Trophoblast cell (in vitro differentiated cells and primary cell): ENCODE results near the gene HNRNPU.

Experiments used
- DNase-seq, 2 donors: peaks; one replicate each; pipeline ENCODE4 v3.0.0-alpha.2; 2016
- H2AFZ ChIP-seq: 2 replicates; pipeline ENCODE4 v1.6.1; 2013; ENCODE audit warnings: low read length, moderate library complexity, mild to moderate bottlenecking; ENCODE audit not compliant: insufficient read depth, poor library complexity
- H2AK5ac ChIP-seq: 2 replicates; pipeline ENCODE4 v1.6.1; 2013; ENCODE audit warnings: mild to moderate bottlenecking, low read length
- H2BK120ac ChIP-seq: 2 replicates; pipeline ENCODE4 v1.6.1; 2013; ENCODE audit warnings: low read length, mild to moderate bottlenecking, moderate library complexity; ENCODE audit not compliant: insufficient read depth, poor library complexity
- H2BK12ac ChIP-seq: 2 replicates; pipeline ENCODE4 v1.6.1; 2013; ENCODE audit warnings: mild to moderate bottlenecking, low read length, moderate library complexity
- H2BK5ac ChIP-seq: 2 replicates; pipeline ENCODE4 v1.6.1; 2013; ENCODE audit warnings: low read length, low read depth, moderate library complexity, mild to moderate bottlenecking; ENCODE audit not compliant: poor library complexity
- H3K14ac ChIP-seq: 2 replicates; pipeline ENCODE4 v1.6.1; 2013; ENCODE audit warnings: mild to moderate bottlenecking, low read length
- H3K18ac ChIP-seq: 2 replicates; pipeline ENCODE4 v1.6.1; 2013; ENCODE audit warnings: mild to moderate bottlenecking, low read length
- H3K23ac ChIP-seq: 2 replicates; pipeline ENCODE4 v1.6.1; 2013; ENCODE audit warnings: low read length
- H3K27ac ChIP-seq: 2 replicates; pipeline ENCODE4 v1.5.1; 2013; ENCODE audit warnings: low read depth, mild to moderate bottlenecking, inconsistent platforms, low read length, moderate library complexity
- H3K27me3 ChIP-seq: 2 replicates; pipeline ENCODE4 v1.6.1; 2013; ENCODE audit warnings: inconsistent platforms, mild to moderate bottlenecking, low read length, moderate library complexity; ENCODE audit not compliant: insufficient read depth
- H3K36me3 ChIP-seq, 2 experiments: 1 replicate in 1 of 2; 2 replicates in 1 of 2; pipeline ENCODE4 v1.6.1; 2013; ENCODE audit warnings: low read length in 2 of 2, mild to moderate bottlenecking in 2 of 2, moderate library complexity in 1 of 2; ENCODE audit not compliant: insufficient read depth in 2 of 2, control insufficient read depth in 1 of 2
- H3K4ac ChIP-seq: 2 replicates; pipeline ENCODE4 v1.6.1; 2013; ENCODE audit warnings: low read depth, mild to moderate bottlenecking, low read length, moderate library complexity
- H3K4me1 ChIP-seq, 2 experiments: 1 replicate in 1 of 2; 2 replicates in 1 of 2; pipeline ENCODE4 v1.6.1; 2013; ENCODE audit warnings: low read length in 2 of 2, mild to moderate bottlenecking in 2 of 2, moderate library complexity in 1 of 2; ENCODE audit not compliant: insufficient read depth in 2 of 2, control insufficient read depth in 1 of 2
- H3K4me2 ChIP-seq: 2 replicates; pipeline ENCODE4 v1.6.1; 2013; ENCODE audit warnings: inconsistent platforms, mild to moderate bottlenecking, low read length, moderate library complexity
- H3K4me3 ChIP-seq: 2 replicates; pipeline ENCODE4 v1.5.1; 2013; ENCODE audit warnings: mild to moderate bottlenecking, low read depth, low read length, inconsistent platforms
- H3K79me1 ChIP-seq: one replicate; pipeline ENCODE4 v1.6.1; 2013; ENCODE audit warnings: low read length
- H3K79me2 ChIP-seq: 2 replicates; pipeline ENCODE4 v1.6.1; 2013; ENCODE audit warnings: low read length, mild to moderate bottlenecking; ENCODE audit not compliant: control insufficient read depth, insufficient read depth, poor library complexity
- H3K9ac ChIP-seq: 2 replicates; pipeline ENCODE4 v1.6.1; 2013; ENCODE audit warnings: mild to moderate bottlenecking, low read length
- H3K9me3 ChIP-seq: 2 replicates; pipeline ENCODE4 v1.6.1; 2013; ENCODE audit warnings: low read depth, mild to moderate bottlenecking, control low read depth, inconsistent platforms, low read length; ENCODE audit not compliant: insufficient read depth
- H4K12ac ChIP-seq: 2 replicates; pipeline ENCODE4 v1.6.1; 2013; ENCODE audit warnings: low read depth, mild to moderate bottlenecking, low read length, moderate library complexity
- H4K8ac ChIP-seq: 2 replicates; pipeline ENCODE4 v1.6.1; 2013; ENCODE audit warnings: low read depth, mild to moderate bottlenecking, low read length, moderate library complexity
- H4K91ac ChIP-seq: one replicate; pipeline ENCODE4 v1.6.1; 2013; ENCODE audit warnings: low read depth, mild to moderate bottlenecking, low read length, moderate library complexity
- WGBS: extraction: QIAGEN DNeasy Blood & Tissue Kit; methylation state at CpG from one replicate; pipeline ENCODE4 v1.1.7; 2013; ENCODE audit warnings: missing lambda C conversion rate; ENCODE audit not compliant: insufficient read length, insufficient coverage; ENCODE audit errors: extremely low coverage; 5-methylcytosine and 5-hydroxymethylcytosine counted together

Gene HNRNPU

GRCh38 chr1:244862354-244862698 lies 2.0 kb downstream of the HNRNPU start:
- Histone ChIP-seq H2BK12ac (no peak overlapping the region), H3K4me1 (peaks cover 0 to 4% of the 10 kb centered on the region in 2 experiments), H2BK5ac (peak overlapping the region; percentile 35), H3K27me3 (peaks cover 2% of the 10 kb centered on the region), H2AK5ac (no peak overlapping the region), H3K23ac (no peak overlapping the region), H3K14ac (no peak overlapping the region), H3K9me3 (peaks cover 2% of the 10 kb centered on the region), H3K4ac (peak overlapping the region; percentile 99), H3K27ac (peak overlapping the region; percentile 48), H3K4me3 (peak overlapping the region; percentile 100), H2AFZ (no peak overlapping the region), H4K8ac (no peak overlapping the region), H4K91ac (no peak overlapping the region), H3K36me3 (peaks cover 8 to 18% of the 10 kb centered on the region in 2 experiments), H3K18ac (no peak overlapping the region), H3K79me2 (peaks cover 26% of the 10 kb centered on the region), H3K79me1 (peaks cover 20% of the 10 kb centered on the region), H2BK120ac (no peak overlapping the region), H4K12ac (no peak overlapping the region), H3K4me2 (peak overlapping the region; percentile 56), H3K9ac (peak overlapping the region; percentile 67)
- WGBS: no CpG with 5 or more reads among the region's 7 CpGs
- peak in 1 of 2 donors; percentile 40 for DNase-seq

GRCh38 chr1:244861683-244862082 lies 2.7 kb downstream of the HNRNPU start:
- Histone ChIP-seq H3K23ac (no peak overlapping the region), H3K36me3 (peaks cover 11 to 23% of the 10 kb centered on the region in 2 experiments), H3K27me3 (peaks cover 2% of the 10 kb centered on the region), H3K4me1 (peaks cover 0 to 4% of the 10 kb centered on the region in 2 experiments), H3K14ac (no peak overlapping the region), H3K9ac (no peak overlapping the region), H2AFZ (no peak overlapping the region), H3K4ac (peak overlapping the region; percentile 99), H4K12ac (no peak overlapping the region), H2BK120ac (no peak overlapping the region), H3K9me3 (peaks cover 2% of the 10 kb centered on the region), H3K79me1 (peaks cover 18% of the 10 kb centered on the region), H2AK5ac (no peak overlapping the region), H4K91ac (no peak overlapping the region), H3K18ac (no peak overlapping the region), H3K4me2 (peak overlapping the region; percentile 73), H4K8ac (no peak overlapping the region), H3K79me2 (peaks cover 26% of the 10 kb centered on the region), H3K27ac (no peak overlapping the region), H2BK5ac (no peak overlapping the region), H2BK12ac (no peak overlapping the region), H3K4me3 (peak overlapping the region; percentile 52)
- no CpG with 5 or more reads among the region's 2 CpGs for WGBS
- DNase-seq: no peak

DNA sequence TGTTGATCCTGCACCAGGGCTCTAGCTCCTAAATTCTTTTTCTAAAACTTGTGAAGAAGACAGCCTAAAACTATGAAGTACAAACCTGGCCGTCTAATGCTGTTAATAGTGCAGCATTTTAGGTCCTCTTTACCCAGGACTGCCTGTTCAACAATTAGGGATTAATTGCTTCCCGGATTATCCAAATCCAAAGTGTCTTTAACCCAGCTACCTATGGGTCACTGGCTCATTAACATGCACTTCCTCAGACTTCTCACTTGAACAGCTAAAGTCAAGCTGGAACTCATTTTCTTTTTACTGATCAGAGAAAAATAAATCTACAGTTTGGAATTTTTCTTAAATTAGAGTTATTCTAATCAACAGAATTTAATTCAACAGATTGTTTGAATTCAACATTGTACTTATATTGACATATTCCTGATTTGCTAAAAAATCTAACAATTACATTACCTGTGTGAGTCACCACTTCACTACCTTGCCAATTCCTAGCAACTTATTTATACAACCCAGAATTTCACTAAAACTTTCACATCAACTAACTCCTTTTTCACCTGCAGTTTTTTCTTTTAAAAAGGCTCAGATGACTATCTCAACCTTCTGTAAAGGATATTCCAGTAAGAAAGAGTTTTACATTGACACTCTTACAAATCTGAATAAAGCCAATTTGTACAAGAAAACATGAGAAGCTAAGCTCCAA lies 3.3 kb downstream of the HNRNPU start:
- H3K18ac ChIP-seq: no peak overlapping the region
- peak overlapping the region; percentile 73 for H3K4me2 ChIP-seq
- no peak overlapping the region for H2BK5ac ChIP-seq
- WGBS: no CpG with 5 or more reads among the region's 2 CpGs
- no peak overlapping the region for H2AFZ ChIP-seq
- no peak overlapping the region for H4K8ac ChIP-seq
- peaks cover 18% of the 10 kb centered on the region for H3K79me1 ChIP-seq
- no peak overlapping the region for H3K23ac ChIP-seq
- H3K79me2 ChIP-seq: peaks cover 26% of the 10 kb centered on the region
- H4K12ac ChIP-seq: no peak overlapping the region
- H2BK120ac ChIP-seq: no peak overlapping the region
- H2AK5ac ChIP-seq: no peak overlapping the region
- H3K9me3 ChIP-seq: peaks cover 2% of the 10 kb centered on the region
- DNase-seq: no peak
- no peak overlapping the region for H3K27ac ChIP-seq
- H3K14ac ChIP-seq: no peak overlapping the region
- H3K4me1 ChIP-seq: peaks cover 0 to 4% of the 10 kb centered on the region in 2 experiments
- peaks cover 11 to 28% of the 10 kb centered on the region in 2 experiments for H3K36me3 ChIP-seq
- H2BK12ac ChIP-seq: no peak overlapping the region
- peak overlapping the region; percentile 99 for H3K4ac ChIP-seq
- H4K91ac ChIP-seq: no peak overlapping the region
- no peak overlapping the region for H3K4me3 ChIP-seq
- peaks cover 2% of the 10 kb centered on the region for H3K27me3 ChIP-seq
- H3K9ac ChIP-seq: no peak overlapping the region

- no CpG with 5 or more reads among the region's 9 CpGs for WGBS
Observed at GRCh38 chr1:244860078-244860477, 4.3 kb downstream of the HNRNPU start.

More at GRCh38 chr1:244860078-244860477, 4.3 kb downstream of the HNRNPU start:
- H4K91ac ChIP-seq: no peak overlapping the region
- H2AK5ac ChIP-seq: no peak overlapping the region
- no peak overlapping the region for H4K12ac ChIP-seq
- H4K8ac ChIP-seq: no peak overlapping the region
- no peak overlapping the region for H3K4me3 ChIP-seq
- no peak overlapping the region for H3K23ac ChIP-seq
- no peak overlapping the region for H2BK5ac ChIP-seq
- no peak overlapping the region for H3K27ac ChIP-seq
- no peak overlapping the region for H2BK120ac ChIP-seq
- peaks cover 0 to 3% of the 10 kb centered on the region in 2 experiments for H3K4me1 ChIP-seq
- H2AFZ ChIP-seq: no peak overlapping the region
- peaks cover 14 to 34% of the 10 kb centered on the region in 2 experiments for H3K36me3 ChIP-seq
- no peak overlapping the region for H2BK12ac ChIP-seq
- H3K27me3 ChIP-seq: peaks cover 2% of the 10 kb centered on the region
- peaks cover 18% of the 10 kb centered on the region for H3K79me1 ChIP-seq
- H3K4me2 ChIP-seq: no peak overlapping the region
- no peak for DNase-seq
- no peak overlapping the region for H3K18ac ChIP-seq
- no peak overlapping the region for H3K14ac ChIP-seq
- no peak overlapping the region for H3K9ac ChIP-seq
- peaks cover 26% of the 10 kb centered on the region for H3K79me2 ChIP-seq
- H3K9me3 ChIP-seq: peaks cover 2% of the 10 kb centered on the region
- H3K4ac ChIP-seq: peak overlapping the region; percentile 98
